HepG2 (cell line): ENCODE results near the gene PTPRM. TPM values are rescaled to one million over a fixed set of nuclear protein-coding genes. Genes with fewer than 3 reads are reported as not detected.

Experiments used
- ATAC-seq: fragments of 200-7000 bp; cut with Tn5 transposase; 3 replicates; pipeline ENCODE4 v1.9.1; 2020; ENCODE audit warnings: mild to moderate bottlenecking, moderate library complexity
- BruUV-seq: library from RNA; stranded (reverse); fragments of 400-500 nt; replicated peaks from 2 replicates; lab custom pipeline; 2021; lab: Mats Ljungman, UMichigan
- CTCF ChIA-PET: fragments of 300-600 bp; formaldehyde crosslinking; extraction: SDS; loops from one replicate; lab custom pipeline; 2021; ENCODE audit warnings: low total read pairs, inconsistent platforms, low intra/inter-chr PET ratio; lab: Yijun Ruan, JAX
- POLR2A ChIA-PET: fragments of 350-600 bp; sonication (Branson Sonifier 250); formaldehyde crosslinking; loops from one replicate; lab custom pipeline; 2020; ENCODE audit warnings: antibody characterized with exemption, inconsistent platforms; lab: Yijun Ruan, JAX
- DNase-seq: peaks from one replicate; pipeline ENCODE4 v3.0.0-alpha.2; 2015; ENCODE audit warnings: low spot score
- FAIRE-seq: peaks from 3 replicates; lab custom pipeline; 2011; peaks lifted over from hg19 to GRCh38; lab: Jason Lieb, UNC
- H2AFZ ChIP-seq: one replicate; pipeline ENCODE4 v1.6.1; 2011; ENCODE audit warnings: low read length, inconsistent platforms
- H3K27ac ChIP-seq: fragments of 300-600 bp; 3 replicates; pipeline ENCODE4 v1.8.0; 2011; ENCODE audit warnings: mixed run types, mild to moderate bottlenecking, mixed read lengths, low read length, inconsistent platforms; ENCODE audit not compliant: insufficient read depth; ENCODE audit errors: extremely low read length
- H3K27me3 ChIP-seq, 2 experiments: fragments of 200-600 bp in 1 of 2; 2 replicates in 1 of 2; 3 replicates in 1 of 2; pipeline versions ENCODE4 v1.6.0 to v1.8.0; 2011; ENCODE audit warnings: low read length in 2 of 2, mild to moderate bottlenecking in 2 of 2, moderate library complexity in 2 of 2, inconsistent platforms in 1 of 2; ENCODE audit not compliant: insufficient read depth in 2 of 2, control insufficient read depth in 1 of 2
- H3K36me3 ChIP-seq, 2 experiments: fragments of 200-600 bp in 1 of 2; replicated peaks in 1 of 2; 2 replicates in 1 of 2; 3 replicates in 1 of 2; pipeline versions ENCODE4 v1.5.1 to v1.8.0; 2011; ENCODE audit warnings: low read length in 2 of 2, inconsistent platforms in 1 of 2; ENCODE audit not compliant: insufficient read depth in 2 of 2, control insufficient read depth in 1 of 2
- H3K4me1 ChIP-seq: 2 replicates; pipeline ENCODE4 v1.5.1; 2012; ENCODE audit warnings: low read length, inconsistent platforms; ENCODE audit not compliant: insufficient read depth
- H3K4me2 ChIP-seq: 2 replicates; pipeline ENCODE4 v1.6.0; 2011; ENCODE audit warnings: low read depth, low read length, inconsistent platforms
- H3K4me3 ChIP-seq, 3 experiments: fragments of 200-600 bp in 1 of 3; sonication (generic), shearing (Covaris generic) in 1 of 3; replicated peaks in 1 of 3; 2 replicates each; pipeline ENCODE4 v1.5.1; 2011 to 2016; ENCODE audit warnings: low read length in 3 of 3, inconsistent platforms in 2 of 3, low read depth in 2 of 3, mild to moderate bottlenecking in 2 of 3, control low read depth in 1 of 3, mixed read lengths in 1 of 3; ENCODE audit not compliant: insufficient read depth in 1 of 3
- H3K79me2 ChIP-seq: one replicate; pipeline ENCODE4 v1.6.1; 2011; ENCODE audit warnings: low read length, inconsistent platforms; ENCODE audit not compliant: insufficient read depth
- H3K9ac ChIP-seq: 2 replicates; pipeline ENCODE4 v1.6.0; 2011; ENCODE audit warnings: mild to moderate bottlenecking, low read depth, low read length, inconsistent platforms; ENCODE audit not compliant: insufficient read depth
- H3K9me3 ChIP-seq: 2 replicates; pipeline ENCODE4 v1.5.1; 2012; ENCODE audit warnings: mild to moderate bottlenecking, low read length
- H4K20me1 ChIP-seq: 2 replicates; pipeline ENCODE4 v1.6.0; 2011; ENCODE audit warnings: inconsistent platforms, mild to moderate bottlenecking, low read length, moderate library complexity; ENCODE audit not compliant: insufficient read depth
- GRHL1 ChIP-seq: sonication (generic); formaldehyde crosslinking; conservative IDR thresholded peaks from 2 replicates; pipeline ENCODE4 v1.8.0; 2022; ENCODE audit warnings: missing genetic modification reagents
- HOXA9 ChIP-seq: sonication (generic); formaldehyde crosslinking; IDR thresholded peaks from 2 replicates; pipeline ENCODE4 v1.8.1; 2022; ENCODE audit warnings: missing genetic modification reagents, mild to moderate bottlenecking, moderate library complexity, borderline replicate concordance
- KLF11 ChIP-seq: IDR thresholded peaks from 2 replicates; pipeline ENCODE4 v1.6.1; 2016; ENCODE audit warnings: missing compliant biosample characterization
- PCBP2 ChIP-seq: fragments of 200-400 bp; formaldehyde crosslinking; optimal IDR thresholded peaks from 2 replicates; pipeline ENCODE3; 2018; ENCODE audit warnings: low read length, low read depth; ENCODE audit not compliant: poor library complexity, severe bottlenecking
- PPARG ChIP-seq: conservative IDR thresholded peaks from 2 replicates; pipeline ENCODE4 v1.6.1; 2016; ENCODE audit warnings: missing biosample characterization, missing genetic modification reagents
- SMAD1 ChIP-seq: sonication (generic); formaldehyde crosslinking; IDR thresholded peaks from 2 replicates; pipeline ENCODE4 v1.4.0; 2020; ENCODE audit warnings: missing genetic modification reagents, low read depth, mild to moderate bottlenecking, borderline replicate concordance
- TGIF2 ChIP-seq: IDR thresholded peaks from 2 replicates; pipeline ENCODE4 v1.6.1; 2016; ENCODE audit warnings: control low read depth, missing compliant biosample characterization
- ZBTB26 ChIP-seq: IDR thresholded peaks from 2 replicates; pipeline ENCODE4 v1.6.1; 2016; ENCODE audit warnings: missing compliant biosample characterization, missing genetic modification reagents, borderline replicate concordance
- ZBTB4 ChIP-seq: sonication (generic); formaldehyde crosslinking; IDR thresholded peaks from 2 replicates; pipeline ENCODE4 v1.4.0; 2020; ENCODE audit warnings: missing genetic modification reagents, mild to moderate bottlenecking, borderline replicate concordance
- ZEB1 ChIP-seq: IDR thresholded peaks from 2 replicates; pipeline ENCODE4 v1.6.1; 2012; ENCODE audit warnings: mild to moderate bottlenecking, low read depth, inconsistent platforms; ENCODE audit not compliant: insufficient replicate concordance
- ZFP90 ChIP-seq: sonication (generic); formaldehyde crosslinking; IDR thresholded peaks from 2 replicates; pipeline ENCODE4 v1.8.0; 2022; ENCODE audit warnings: missing genetic modification reagents, mild to moderate bottlenecking, inconsistent platforms, borderline replicate concordance
- ZFYVE20 ChIP-seq: sonication (generic); formaldehyde crosslinking; IDR thresholded peaks from 2 replicates; pipeline ENCODE4 v1.8.0; 2023; ENCODE audit warnings: low read depth, mild to moderate bottlenecking, moderate library complexity, missing genetic modification reagents, borderline replicate concordance
- ZIK1 ChIP-seq: sonication (generic); formaldehyde crosslinking; IDR thresholded peaks from 2 replicates; pipeline ENCODE4 v1.5.0; 2020; ENCODE audit warnings: mild to moderate bottlenecking, low read depth, missing genetic modification reagents, borderline replicate concordance
- ZNF225 ChIP-seq: sonication (generic); formaldehyde crosslinking; IDR thresholded peaks from 2 replicates; pipeline ENCODE4 v1.4.0; 2020; ENCODE audit warnings: mild to moderate bottlenecking, missing genetic modification reagents
- ZNF713 ChIP-seq: sonication (generic); formaldehyde crosslinking; IDR thresholded peaks from 2 replicates; pipeline ENCODE4 v1.4.0; 2020; ENCODE audit warnings: mild to moderate bottlenecking, missing genetic modification reagents
- ZNF788 ChIP-seq: sonication (generic); formaldehyde crosslinking; IDR thresholded peaks from 2 replicates; pipeline ENCODE4 v1.5.0; 2020; ENCODE audit warnings: mild to moderate bottlenecking, missing genetic modification reagents, borderline replicate concordance
- ZSCAN29 ChIP-seq: sonication (generic); formaldehyde crosslinking; conservative IDR thresholded peaks from 2 replicates; pipeline ENCODE4 v1.4.0; 2020; ENCODE audit warnings: mild to moderate bottlenecking, missing genetic modification reagents
- WGBS: methylation state at CpG from one replicate; pipeline ENCODE4 v1.1.6; 2017; ENCODE audit warnings: low lambda C conversion rate; 5-methylcytosine and 5-hydroxymethylcytosine counted together
- in situ Hi-C: cut with HindIII; loops from 2 replicates; pipeline ENCODE4 v1.10.0; 2017; ENCODE audit warnings: low pct_unique_long_range_greater_than_20kb; ENCODE audit not compliant: extremely low pct_ligation_motif_present
- intact Hi-C: fragments of 100-400 bp; cut with micrococcal nuclease; formaldehyde crosslinking; loops from one replicate; pipeline ENCODE4 v1.10.0; 2022; ENCODE audit not compliant: unreplicated experiment
- polyA plus RNA-seq, 8 experiments: library from polyadenylated mRNA; depleted of rRNA in 3 of 8; stranded (reverse) in 7 of 8; unstranded in 1 of 8; fragments of >200 nt; fragmentation: Illumina TruSeq in 4 of 8; extraction: Trizol in 4 of 8; gene quantifications; 2 replicates each; pipeline versions ENCODE4 v1.2.1 to v1.2.3, GENCODE V29; 2011 to 2016; ENCODE audit warnings: low read depth in 4 of 8, missing spikeins in 1 of 8, mixed read lengths in 1 of 8; ENCODE audit not compliant: insufficient read depth in 1 of 8
- total RNA-seq, 5 experiments: library from RNA; depleted of rRNA; stranded (reverse); fragments of >200 nt; fragmentation: Illumina TruSeq; extraction: Trizol; gene quantifications; 2 replicates each; pipeline ENCODE4 v1.2.3, GENCODE V29; 2016; ENCODE audit warnings: low read depth in 1 of 5

Gene PTPRM
- total and polyA plus RNA-seq, 2 of the 13 experiments (the other 11 are each of a cell fraction or from before 2014, with no cell fraction given): 12.6 to 108 TPM

- Histone ChIP-seq H3K4me1 (peaks cover 91% of the 10 kb centered on the region), H3K4me3 (no peak overlapping the region), H3K27me3 (no peaks in the 10 kb centered on the region), H3K9ac (no peak overlapping the region), H3K27ac (no peak overlapping the region), H3K36me3 (no peaks in the 10 kb centered on the region), H4K20me1 (no peaks in the 10 kb centered on the region), H3K9me3 (no peaks in the 10 kb centered on the region), H2AFZ (no peak overlapping the region), H3K79me2 (peaks cover 8% of the 10 kb centered on the region), H3K4me2 (peak overlapping the region; percentile 34; the same call in 1 of the 2 replicates)
- POLR2A ChIA-PET: no interaction called here
- in situ Hi-C loops (loop anchor here (5.0 kb wide), 1 partner anchor 190 kb away; the partner anchor contains the start of gene PTPRM), intact Hi-C loops (loop anchor here (10.0 kb wide), 1 partner anchor 62 kb away; no protein-coding TSS in a partner anchor)
- DNase-seq (no peak), ATAC-seq (no peak), FAIRE-seq (no peak)
- TF ChIP-seq ZFYVE20 (CRISPR knock-in tag) (no peak), ZNF713 (CRISPR knock-in tag) (no peak), GRHL1 (no peak), SMAD1 (CRISPR knock-in tag) (no peak), ZEB1 (no peak), ZIK1 (CRISPR knock-in tag) (no peak), ZSCAN29 (CRISPR knock-in tag) (no peak), ZBTB26 (CRISPR knock-in tag) (no peak), ZNF225 (no peak), ZBTB4 (CRISPR knock-in tag) (no peak), TGIF2 (CRISPR knock-in tag) (no peak), PCBP2 (no peak), HOXA9 (CRISPR knock-in tag) (no peak), ZNF788 (no peak), PPARG (no peak), ZFP90 (no peak), KLF11 (CRISPR knock-in tag) (no peak)
- 91% methylated on average over 2 of the region's 2 CpGs for WGBS
- CTCF ChIA-PET: no interaction called here
- no TSS peak for BruUV-seq
These were observed 190.1 kb downstream of the PTPRM start for GRCh38 chr18:7757175-7757574.
